Smooth muscle cell (in vitro differentiated cells): ENCODE data around the gene STX8. TPM values are rescaled to one million over a fixed set of nuclear protein-coding genes. Genes with fewer than 3 reads are reported as not detected.

Source experiments
- DNase-seq: peaks from one replicate; lab custom pipeline; 2025; ENCODE audit not compliant: unreplicated experiment; lab: John Stamatoyannopoulos, UW
- H2AFZ ChIP-seq: fragments of 200-600 bp; sonication (generic); 2 replicates; pipeline ENCODE4 v1.6.0; 2016; ENCODE audit warnings: antibody characterized with exemption, low read depth, mild to moderate bottlenecking
- H3F3A ChIP-seq: fragments of 200-600 bp; sonication (generic); 2 replicates; pipeline ENCODE4 v1.6.0; 2017; ENCODE audit warnings: antibody characterized with exemption, low read depth
- H3K27ac ChIP-seq: fragments of 200-600 bp; sonication (generic); 2 replicates; pipeline ENCODE4 v1.5.1; 2016; ENCODE audit warnings: low read depth, mild to moderate bottlenecking
- H3K27me3 ChIP-seq: fragments of 200-600 bp; sonication (generic); 2 replicates; pipeline ENCODE4 v1.6.1; 2016; ENCODE audit warnings: low read depth, mild to moderate bottlenecking
- H3K36me3 ChIP-seq: fragments of 200-600 bp; sonication (generic); 2 replicates; pipeline ENCODE4 v1.5.1; 2016; ENCODE audit warnings: low read depth
- H3K4me1 ChIP-seq: fragments of 200-600 bp; sonication (generic); 2 replicates; pipeline ENCODE4 v1.5.1; 2016; ENCODE audit warnings: low read depth
- H3K4me2 ChIP-seq: fragments of 200-600 bp; sonication (generic); 2 replicates; pipeline ENCODE4 v1.6.0; 2016; ENCODE audit warnings: mild to moderate bottlenecking
- H3K4me3 ChIP-seq: fragments of 200-600 bp; sonication (generic); 2 replicates; pipeline ENCODE4 v1.5.1; 2016; ENCODE audit warnings: mild to moderate bottlenecking
- H3K79me2 ChIP-seq: fragments of 200-600 bp; sonication (generic); 2 replicates; pipeline ENCODE4 v1.6.0; 2016; ENCODE audit warnings: low read depth, mild to moderate bottlenecking
- H3K9ac ChIP-seq: fragments of 200-600 bp; sonication (generic); 2 replicates; pipeline ENCODE4 v1.6.0; 2016; ENCODE audit warnings: low read depth
- H3K9me3 ChIP-seq: fragments of 200-600 bp; sonication (generic); replicated peaks from 2 replicates; pipeline ENCODE4 v1.5.1; 2016; ENCODE audit warnings: low read depth
- H4K20me1 ChIP-seq: fragments of 200-600 bp; sonication (generic); 2 replicates; pipeline ENCODE4 v1.6.0; 2016; ENCODE audit warnings: low read depth
- CTCF ChIP-seq: fragments of 200-600 bp; sonication (generic); IDR thresholded peaks from 2 replicates; pipeline ENCODE4 v1.5.1; 2017; ENCODE audit warnings: borderline replicate concordance, mild to moderate bottlenecking, antibody characterized with exemption; ENCODE audit not compliant: insufficient read depth, poor library complexity, severe bottlenecking
- WGBS: methylation state at CpG from one replicate; pipeline ENCODE4 v1.1.7; 2016; ENCODE audit warnings: low lambda C conversion rate; 5-methylcytosine and 5-hydroxymethylcytosine counted together
- polyA plus RNA-seq: library from polyadenylated mRNA; unstranded; fragments of >200 nt; fragmentation: Nextera tagmentation; extraction: Ambion mirVana; gene quantifications from 2 replicates; pipeline ENCODE4 v1.2.1, GENCODE V29; 2016
- total RNA-seq: library from RNA; depleted of rRNA; stranded (reverse); fragments of >200 nt; gene quantifications from 2 replicates; pipeline ENCODE4 v1.2.3, GENCODE V29; 2014

STX8 gene
- total and polyA plus RNA-seq, 2 experiments from 2014 or later = 63.8 to 88.5 TPM

GRCh38 chr17:9419932-9420453 lies 155.6 kb downstream of the STX8 start:
- H3K4me2 ChIP-seq = no peak overlapping the region
- H3K4me1 ChIP-seq = no peaks in the 10 kb centered on the region
- H2AFZ ChIP-seq = no peak overlapping the region
- no peaks in the 10 kb centered on the region for H3K79me2 ChIP-seq
- H4K20me1 ChIP-seq = no peaks in the 10 kb centered on the region
- no peaks in the 10 kb centered on the region for H3K9me3 ChIP-seq
- H3K36me3 ChIP-seq = no peaks in the 10 kb centered on the region
- H3K9ac ChIP-seq = no peak overlapping the region
- no peak for DNase-seq
- H3K27me3 ChIP-seq = no peaks in the 10 kb centered on the region
- 94% methylated on average over 10 of the region's 10 CpGs for WGBS
- no peak overlapping the region for H3K27ac ChIP-seq
- TF ChIP-seq CTCF = no peak
- no peaks in the 10 kb centered on the region for H3F3A ChIP-seq
- no peak overlapping the region for H3K4me3 ChIP-seq

- Histone ChIP-seq H4K20me1 (no peaks in the 10 kb centered on the region), H3K4me2 (no peak overlapping the region), H3F3A (no peaks in the 10 kb centered on the region), H3K36me3 (no peaks in the 10 kb centered on the region), H3K9me3 (no peaks in the 10 kb centered on the region), H3K9ac (no peak overlapping the region), H3K4me1 (no peaks in the 10 kb centered on the region), H3K27me3 (no peaks in the 10 kb centered on the region), H2AFZ (no peak overlapping the region), H3K79me2 (no peaks in the 10 kb centered on the region), H3K4me3 (no peak overlapping the region), H3K27ac (no peak overlapping the region)
- WGBS = 98% methylated on average over 3 of the region's 3 CpGs
- no peak for DNase-seq
- no peak for TF ChIP-seq CTCF
Measured at GRCh38 chr17:9414471-9414870, 161.1 kb downstream of the STX8 start.

GRCh38 chr17:9410737-9411136 lies 164.9 kb downstream of the STX8 start:
- no peak for DNase-seq
- H3K4me3 ChIP-seq = no peak overlapping the region
- H3K27ac ChIP-seq = no peak overlapping the region
- no peaks in the 10 kb centered on the region for H3K79me2 ChIP-seq
- 98% methylated on average over 2 of the region's 2 CpGs for WGBS
- H3K4me2 ChIP-seq = no peak overlapping the region
- no peak for TF ChIP-seq CTCF
- H2AFZ ChIP-seq = no peak overlapping the region
- no peaks in the 10 kb centered on the region for H3K36me3 ChIP-seq
- H3K9ac ChIP-seq = no peak overlapping the region
- no peaks in the 10 kb centered on the region for H3K4me1 ChIP-seq
- no peaks in the 10 kb centered on the region for H4K20me1 ChIP-seq
- H3K9me3 ChIP-seq = no peaks in the 10 kb centered on the region
- no peaks in the 10 kb centered on the region for H3K27me3 ChIP-seq
- no peaks in the 10 kb centered on the region for H3F3A ChIP-seq

- no peaks in the 10 kb centered on the region for H3K9me3 ChIP-seq
- no peak for TF ChIP-seq CTCF
- WGBS = 84% methylated on average over 9 of the region's 9 CpGs
- no peaks in the 10 kb centered on the region for H3F3A ChIP-seq
- no peaks in the 10 kb centered on the region for H3K36me3 ChIP-seq
- no peaks in the 10 kb centered on the region for H3K4me1 ChIP-seq
- no peak overlapping the region for H3K9ac ChIP-seq
- no peaks in the 10 kb centered on the region for H4K20me1 ChIP-seq
- no peak overlapping the region for H3K4me3 ChIP-seq
- no peak overlapping the region for H3K27ac ChIP-seq
- no peaks in the 10 kb centered on the region for H3K27me3 ChIP-seq
- no peak for DNase-seq
- H3K79me2 ChIP-seq = no peaks in the 10 kb centered on the region
- H3K4me2 ChIP-seq = no peak overlapping the region
- no peak overlapping the region for H2AFZ ChIP-seq
Measured at GRCh38 chr17:9410301-9410700, 165.3 kb downstream of the STX8 start.
